ENCODE results near the gene MRPL20.
"Not testable (repeated sequence)": the region's sequence is repeated elsewhere in the genome, so short reads cannot be mapped to it uniquely, and the experiment has no call there.

MRPL20 gene

GRCh38 chr1:1385931-1386330, 21.2 kb downstream of the MRPL20 start:
- TF ChIP-seq YY1 (IDR thresholded peaks at IDR 0.05; ENCODE audit: insufficient read depth, insufficient read length): no peak
- no peak for TF ChIP-seq ZNF274 (IDR thresholded peaks at IDR 0.05; ENCODE audit: low read depth, low read length)
- TF ChIP-seq SUZ12 (IDR thresholded peaks at IDR 0.05; ENCODE audit: extremely low read depth, insufficient read depth, insufficient read length): no peak
- no peak for DNase-seq (ENCODE audit: low read depth, low spot score)
- H3K27me3 ChIP-seq (ENCODE audit: insufficient read depth, insufficient read length): no peaks in the 10 kb centered on the region
- H3K4me1 ChIP-seq (ENCODE audit: insufficient read depth, insufficient read length): no peaks in the 10 kb centered on the region
- peaks cover 72% of the 10 kb centered on the region for H3K36me3 ChIP-seq (ENCODE audit: insufficient read depth, insufficient read length, low read length)
- no peak overlapping the region for H3K9ac ChIP-seq (ENCODE audit: insufficient read length, low read depth)
- no peak overlapping the region for H3K4me3 ChIP-seq (ENCODE audit: insufficient read length, low read depth)
- no peaks in the 10 kb centered on the region for H3K9me3 ChIP-seq (ENCODE audit: insufficient read depth, low read length)

- not testable (repeated sequence) for H3K9me3 ChIP-seq (ENCODE audit: insufficient read depth, low read length); H3K9ac ChIP-seq (ENCODE audit: insufficient read length, low read depth); DNase-seq (ENCODE audit: low read depth, low spot score); H3K4me3 ChIP-seq (ENCODE audit: insufficient read length, low read depth); H3K27me3 ChIP-seq (ENCODE audit: insufficient read depth, insufficient read length); H3K4me1 ChIP-seq (ENCODE audit: insufficient read depth, insufficient read length)
- peaks cover 71% of the 10 kb centered on the region for H3K36me3 ChIP-seq (ENCODE audit: insufficient read depth, insufficient read length, low read length)
Observed at GRCh38 chr1:1385339-1385738, 21.8 kb downstream of the MRPL20 start.

GRCh38 chr1:1381294-1381693, 25.8 kb downstream of the MRPL20 start:
- H3K9ac ChIP-seq (ENCODE audit: insufficient read length, low read depth): no peak overlapping the region
- no peak for DNase-seq (ENCODE audit: low read depth, low spot score)
- TF ChIP-seq SUZ12 (IDR thresholded peaks at IDR 0.05; ENCODE audit: extremely low read depth, insufficient read depth, insufficient read length) (no peak), YY1 (IDR thresholded peaks at IDR 0.05; ENCODE audit: insufficient read depth, insufficient read length) (no peak), ZNF274 (IDR thresholded peaks at IDR 0.05; ENCODE audit: low read depth, low read length) (no peak)
- H3K27me3 ChIP-seq (ENCODE audit: insufficient read depth, insufficient read length): no peaks in the 10 kb centered on the region
- no peak overlapping the region for H3K4me3 ChIP-seq (ENCODE audit: insufficient read length, low read depth)
- H3K4me1 ChIP-seq (ENCODE audit: insufficient read depth, insufficient read length): no peaks in the 10 kb centered on the region
- peaks cover 48% of the 10 kb centered on the region for H3K36me3 ChIP-seq (ENCODE audit: insufficient read depth, insufficient read length, low read length)
- no peaks in the 10 kb centered on the region for H3K9me3 ChIP-seq (ENCODE audit: insufficient read depth, low read length)

DNA sequence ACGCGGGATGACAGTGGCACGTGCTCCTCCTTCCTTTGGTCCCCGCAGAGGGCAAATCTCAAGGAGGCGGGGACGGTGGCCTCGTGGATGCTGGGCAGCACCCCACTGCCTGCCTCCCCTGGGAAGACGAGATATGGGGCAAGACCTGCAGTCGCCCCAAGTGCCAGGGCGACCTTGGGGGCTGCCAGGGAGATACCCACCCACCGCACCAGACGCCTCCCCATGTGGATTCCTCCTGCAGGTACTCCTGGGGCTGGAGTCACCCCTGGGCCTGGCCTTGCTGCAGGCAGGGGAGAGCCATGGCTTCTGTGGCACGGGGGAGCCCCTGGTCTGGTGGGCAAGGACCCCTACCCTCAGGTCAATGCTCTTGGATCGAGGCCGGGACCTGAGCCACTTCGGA, 26.2 kb downstream of the MRPL20 start:
- H3K9ac ChIP-seq (ENCODE audit: insufficient read length, low read depth): no peak overlapping the region
- no peaks in the 10 kb centered on the region for H3K9me3 ChIP-seq (ENCODE audit: insufficient read depth, low read length)
- H3K36me3 ChIP-seq (ENCODE audit: insufficient read depth, insufficient read length, low read length): peaks cover 45% of the 10 kb centered on the region
- H3K4me3 ChIP-seq (ENCODE audit: insufficient read length, low read depth): no peak overlapping the region
- TF ChIP-seq YY1 (IDR thresholded peaks at IDR 0.05; ENCODE audit: insufficient read depth, insufficient read length) (no peak), SUZ12 (IDR thresholded peaks at IDR 0.05; ENCODE audit: extremely low read depth, insufficient read depth, insufficient read length) (no peak), ZNF274 (IDR thresholded peaks at IDR 0.05; ENCODE audit: low read depth, low read length) (no peak)
- DNase-seq (ENCODE audit: low read depth, low spot score): no peak
- H3K27me3 ChIP-seq (ENCODE audit: insufficient read depth, insufficient read length): no peaks in the 10 kb centered on the region
- H3K4me1 ChIP-seq (ENCODE audit: insufficient read depth, insufficient read length): no peaks in the 10 kb centered on the region

DNA sequence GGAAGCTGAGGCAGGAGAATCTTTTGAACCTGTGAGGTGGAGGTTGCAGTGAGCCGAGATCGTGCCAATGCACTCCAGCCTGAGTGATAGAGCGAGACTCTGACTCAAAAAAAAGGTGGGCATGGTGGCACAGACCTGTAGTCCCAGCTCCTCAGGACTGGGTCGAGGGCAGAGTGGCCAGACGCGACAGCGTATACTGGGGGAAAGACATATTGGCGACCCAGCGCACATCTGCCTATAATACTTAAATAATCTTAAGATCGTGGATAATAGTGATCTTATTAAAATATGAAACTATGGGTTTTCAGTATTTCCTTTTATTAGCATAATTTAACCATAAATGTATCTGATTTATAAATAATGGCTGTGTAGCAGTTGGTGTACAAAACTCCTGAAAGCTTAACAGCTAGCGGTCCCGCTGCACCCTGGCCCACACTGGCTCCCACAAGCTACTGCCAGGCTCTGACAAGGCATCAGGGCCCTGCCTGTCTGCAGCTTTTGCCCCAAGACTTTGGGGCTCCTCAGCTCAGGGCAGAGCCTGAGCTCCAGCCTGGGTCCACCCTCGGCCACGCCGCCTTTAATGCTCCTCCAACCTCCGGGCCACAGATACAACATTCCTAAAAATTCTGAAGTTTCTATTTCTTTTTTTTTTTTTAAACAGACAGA, 29.4 kb downstream of the MRPL20 start:
- Histone ChIP-seq H3K4me1 (ENCODE audit: insufficient read depth, insufficient read length) (peaks cover 3% of the 10 kb centered on the region), H3K9ac (ENCODE audit: insufficient read length, low read depth) (no peak overlapping the region), H3K4me3 (ENCODE audit: insufficient read length, low read depth) (no peak overlapping the region), H3K36me3 (ENCODE audit: insufficient read depth, insufficient read length, low read length) (peaks cover 38% of the 10 kb centered on the region), H3K9me3 (ENCODE audit: insufficient read depth, low read length) (no peaks in the 10 kb centered on the region), H3K27me3 (ENCODE audit: insufficient read depth, insufficient read length) (no peaks in the 10 kb centered on the region)
- TF ChIP-seq ZNF274 (IDR thresholded peaks at IDR 0.05; ENCODE audit: low read depth, low read length) (no peak), YY1 (IDR thresholded peaks at IDR 0.05; ENCODE audit: insufficient read depth, insufficient read length) (no peak), SUZ12 (IDR thresholded peaks at IDR 0.05; ENCODE audit: extremely low read depth, insufficient read depth, insufficient read length) (no peak)
- no peak for DNase-seq (ENCODE audit: low read depth, low spot score)

- Histone ChIP-seq H3K4me3 (ENCODE audit: insufficient read length, low read depth) (no peak overlapping the region), H3K9ac (ENCODE audit: insufficient read length, low read depth) (no peak overlapping the region)
- TF ChIP-seq SUZ12 (IDR thresholded peaks at IDR 0.05; ENCODE audit: extremely low read depth, insufficient read depth, insufficient read length) (no peak), YY1 (IDR thresholded peaks at IDR 0.05; ENCODE audit: insufficient read depth, insufficient read length) (no peak), ZNF274 (IDR thresholded peaks at IDR 0.05; ENCODE audit: low read depth, low read length) (no peak)
Observed at GRCh38 chr1:1376551-1377226, 30.4 kb downstream of the MRPL20 start.

GRCh38 chr1:1374929-1375662, 32.0 kb downstream of the MRPL20 start, which contains the start of gene AURKAIP1:
AURKAIP1 (minus strand) TSS chr1:1375207; CDS start chr1:1374756, 451 bp downstream.
- Histone ChIP-seq H3K4me3 (ENCODE audit: insufficient read length, low read depth) (peak within 1 kb of the TSS; percentile 92), H3K4me1 (ENCODE audit: insufficient read depth, insufficient read length) (peaks cover 3% of the 10 kb centered on the region), H3K9me3 (ENCODE audit: insufficient read depth, low read length) (no peaks in the 10 kb centered on the region), H3K27me3 (ENCODE audit: insufficient read depth, insufficient read length) (no peaks in the 10 kb centered on the region), H3K9ac (ENCODE audit: insufficient read length, low read depth) (peak within 1 kb of the TSS; percentile 90), H3K36me3 (ENCODE audit: insufficient read depth, insufficient read length, low read length) (peaks cover 42% of the 10 kb centered on the region)
- TF ChIP-seq ZNF274 (IDR thresholded peaks at IDR 0.05; ENCODE audit: low read depth, low read length) (no peak), SUZ12 (IDR thresholded peaks at IDR 0.05; ENCODE audit: extremely low read depth, insufficient read depth, insufficient read length) (no peak), YY1 (IDR thresholded peaks at IDR 0.05; ENCODE audit: insufficient read depth, insufficient read length) (no peak)
- peak; percentile 96 for DNase-seq (ENCODE audit: low read depth, low spot score)

More at GRCh38 chr1:1376551-1377226, 30.4 kb downstream of the MRPL20 start:
- no peak for DNase-seq (ENCODE audit: low read depth, low spot score)
- H3K4me1 ChIP-seq (ENCODE audit: insufficient read depth, insufficient read length): peaks cover 3% of the 10 kb centered on the region
- H3K27me3 ChIP-seq (ENCODE audit: insufficient read depth, insufficient read length): no peaks in the 10 kb centered on the region
- H3K36me3 ChIP-seq (ENCODE audit: insufficient read depth, insufficient read length, low read length): peaks cover 42% of the 10 kb centered on the region
- no peaks in the 10 kb centered on the region for H3K9me3 ChIP-seq (ENCODE audit: insufficient read depth, low read length)
